NCI-H2196 treated with DMSO at 0.1 percent for 48 hours (cell line): ENCODE measurements around the gene MT1A.

ENCODE experiments used
- DNase-seq: peaks from one replicate; lab custom pipeline; 2025; ENCODE audit not compliant: unreplicated experiment; lab: John Stamatoyannopoulos, UW

MT1A gene

DNA sequence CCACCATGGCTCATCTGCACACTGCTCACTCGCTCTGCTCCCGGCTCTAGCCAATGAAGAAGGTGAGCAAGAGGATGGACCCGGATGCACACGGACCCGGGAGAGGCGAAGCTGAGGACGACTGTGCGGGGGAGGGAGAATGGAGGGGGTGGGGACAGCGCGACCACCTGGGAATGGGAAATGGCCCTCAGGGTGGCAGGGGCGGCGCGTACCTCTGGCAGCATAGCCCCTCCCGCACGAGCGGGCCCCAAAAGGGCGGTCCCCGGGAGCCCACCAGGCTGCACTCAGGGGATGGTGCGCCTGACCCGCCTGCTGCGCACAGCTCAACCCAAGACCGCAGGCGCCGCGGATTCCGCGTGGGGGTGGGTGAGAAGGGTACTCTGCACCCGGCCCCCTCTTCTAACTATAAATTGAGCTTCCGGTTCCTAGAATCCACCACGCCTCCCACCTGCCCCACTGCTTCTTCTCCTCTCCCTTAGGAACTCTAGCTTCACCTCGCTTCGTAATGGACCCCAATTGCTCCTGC lies 37.3 kb downstream of the MT1A start:
- no peak for DNase-seq

DNA sequence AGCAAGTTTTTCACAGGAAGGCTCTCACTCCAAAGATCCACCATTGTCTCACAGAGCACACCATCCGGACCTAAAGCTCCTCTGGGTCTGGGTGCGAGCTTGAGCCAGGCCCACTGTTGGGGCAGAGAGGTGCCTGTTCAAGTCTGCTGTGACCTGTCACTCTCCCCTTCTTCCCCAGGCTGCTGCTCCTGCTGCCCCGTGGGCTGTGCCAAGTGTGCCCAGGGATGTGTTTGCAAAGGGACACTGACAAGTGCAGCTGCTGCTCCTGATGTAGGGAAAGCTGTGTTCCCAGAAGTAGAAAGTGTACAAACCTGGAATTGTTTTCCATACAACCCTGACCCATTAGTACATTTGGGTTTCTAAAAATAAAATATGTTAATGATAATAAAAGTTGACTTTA lies 39.0 kb downstream of the MT1A start:
- DNase-seq = no peak

DNA sequence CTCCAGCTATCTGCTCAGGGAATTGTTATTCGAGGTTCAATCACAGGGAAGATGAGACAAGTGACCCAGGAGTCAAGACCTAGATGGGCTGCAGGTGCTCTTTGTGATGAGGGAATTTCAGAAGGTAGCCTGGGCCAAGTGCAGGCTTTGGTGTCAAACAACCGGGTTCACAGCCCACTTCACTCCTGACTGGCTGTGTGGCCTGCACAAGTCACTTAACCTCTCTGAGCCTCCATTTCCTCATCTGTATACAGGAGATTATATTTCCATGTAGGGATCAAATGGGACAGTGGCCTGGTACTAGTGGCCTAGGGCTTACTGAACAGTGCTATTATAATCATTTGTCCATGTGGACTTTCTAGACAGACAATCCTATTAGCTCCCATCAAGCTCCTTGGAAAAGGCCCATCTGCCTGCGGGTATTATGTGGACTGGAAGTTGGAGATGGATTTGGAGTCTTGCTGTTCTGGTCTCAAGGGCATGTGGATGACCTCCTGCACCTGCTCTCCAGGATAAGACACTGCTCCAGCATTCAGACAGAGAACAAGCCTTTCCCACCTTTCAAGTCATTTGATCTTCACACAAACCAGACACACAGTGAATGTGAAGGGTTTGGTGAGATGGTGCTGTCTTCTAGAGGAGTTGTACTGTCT lies 40.7 kb downstream of the MT1A start:
- DNase-seq = no peak

DNA sequence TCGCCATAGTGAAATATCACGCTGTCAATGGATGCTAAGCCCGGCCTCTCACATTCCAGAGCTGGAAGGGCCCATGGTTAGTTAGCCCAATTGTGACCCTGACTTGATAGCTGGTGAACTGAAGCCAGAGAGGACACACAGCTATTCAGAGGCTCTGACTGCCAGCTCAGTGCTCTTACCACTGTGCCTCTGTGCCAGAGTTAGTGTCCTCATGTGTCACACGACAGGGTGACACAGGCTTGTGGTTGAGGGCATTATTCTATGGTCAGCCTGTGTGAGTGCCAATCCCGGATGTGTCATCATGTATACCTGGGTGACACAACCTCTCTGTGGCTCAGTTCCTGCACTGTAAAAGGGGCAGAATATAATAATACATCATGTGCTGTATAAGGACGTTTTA lies 41.4 kb downstream of the MT1A start:
- DNase-seq = no peak

DNA sequence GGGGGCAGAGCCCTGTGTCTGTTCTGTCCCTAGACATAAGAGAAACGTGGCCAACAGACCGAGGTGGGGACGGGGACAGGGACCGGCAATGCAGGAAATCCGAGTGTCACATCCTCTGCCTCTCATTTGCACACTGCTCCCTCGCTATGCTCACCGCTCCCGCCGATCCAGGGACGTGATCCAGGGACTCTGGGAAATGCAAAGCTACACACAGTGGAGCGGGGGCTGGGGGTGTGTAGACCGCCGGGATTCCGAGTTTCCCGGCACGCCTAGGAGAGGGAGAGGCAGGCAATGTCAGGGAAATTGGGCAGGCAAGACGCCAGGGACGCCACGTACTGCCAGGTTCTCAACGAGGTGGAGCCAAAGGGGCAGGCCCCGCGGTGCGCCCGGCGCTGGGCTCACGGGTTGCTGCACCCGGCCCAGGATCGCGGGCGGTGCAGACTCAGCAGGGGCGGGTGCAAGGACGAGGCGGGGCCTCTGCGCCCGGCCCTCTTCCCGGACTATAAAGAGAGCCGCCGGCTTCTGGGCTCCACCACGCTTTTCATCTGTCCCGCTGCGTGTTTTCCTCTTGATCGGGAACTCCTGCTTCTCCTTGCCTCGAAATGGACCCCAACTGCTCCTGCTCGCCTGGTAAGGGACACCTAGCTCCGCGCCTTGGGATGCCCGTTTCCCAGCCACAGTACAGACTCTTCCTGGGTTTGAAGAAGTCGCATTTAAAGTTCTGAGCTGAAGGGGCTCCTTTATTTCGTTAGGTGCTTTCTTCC lies 43.7 kb downstream of the MT1A start, which contains the start of gene MT1X:
TSS of gene MT1X (plus strand) at position 532 of the 764 bp plus-strand sequence. CDS start at position 603, 71 bp downstream.
- peak; percentile 56 for DNase-seq

DNA sequence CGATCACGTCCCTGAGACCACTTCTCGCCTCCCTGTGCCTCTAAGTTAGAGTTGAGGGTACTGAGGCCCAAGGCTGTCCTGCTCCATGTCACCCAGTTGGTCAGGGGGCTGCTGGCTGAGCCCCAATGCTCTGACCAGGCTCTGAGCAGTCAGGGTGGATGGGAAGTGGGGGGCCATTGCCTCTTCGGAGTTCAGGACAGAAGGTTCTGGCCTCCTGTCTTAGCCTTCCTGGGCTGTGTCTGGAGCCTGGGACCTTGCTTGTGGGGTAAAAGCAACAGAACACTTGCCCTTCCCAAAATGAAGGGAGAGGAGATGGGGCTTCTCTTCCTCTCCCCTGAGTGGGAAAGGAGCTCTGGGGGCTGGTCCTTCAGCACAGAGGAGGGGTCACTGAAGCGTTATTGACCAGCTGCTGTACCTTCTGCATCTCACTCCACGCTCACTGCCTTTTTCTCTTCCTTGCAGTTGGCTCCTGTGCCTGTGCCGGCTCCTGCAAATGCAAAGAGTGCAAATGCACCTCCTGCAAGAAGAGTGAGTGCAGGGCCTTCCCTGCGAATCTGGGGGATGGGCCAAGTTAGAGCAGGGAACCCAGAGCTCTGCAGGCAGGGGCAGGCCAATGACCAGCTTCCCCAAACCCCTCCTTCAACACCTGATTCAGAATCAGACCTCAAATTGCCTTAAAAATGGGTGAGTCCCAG lies 44.4 kb downstream of the MT1A start:
- no peak for DNase-seq

DNA sequence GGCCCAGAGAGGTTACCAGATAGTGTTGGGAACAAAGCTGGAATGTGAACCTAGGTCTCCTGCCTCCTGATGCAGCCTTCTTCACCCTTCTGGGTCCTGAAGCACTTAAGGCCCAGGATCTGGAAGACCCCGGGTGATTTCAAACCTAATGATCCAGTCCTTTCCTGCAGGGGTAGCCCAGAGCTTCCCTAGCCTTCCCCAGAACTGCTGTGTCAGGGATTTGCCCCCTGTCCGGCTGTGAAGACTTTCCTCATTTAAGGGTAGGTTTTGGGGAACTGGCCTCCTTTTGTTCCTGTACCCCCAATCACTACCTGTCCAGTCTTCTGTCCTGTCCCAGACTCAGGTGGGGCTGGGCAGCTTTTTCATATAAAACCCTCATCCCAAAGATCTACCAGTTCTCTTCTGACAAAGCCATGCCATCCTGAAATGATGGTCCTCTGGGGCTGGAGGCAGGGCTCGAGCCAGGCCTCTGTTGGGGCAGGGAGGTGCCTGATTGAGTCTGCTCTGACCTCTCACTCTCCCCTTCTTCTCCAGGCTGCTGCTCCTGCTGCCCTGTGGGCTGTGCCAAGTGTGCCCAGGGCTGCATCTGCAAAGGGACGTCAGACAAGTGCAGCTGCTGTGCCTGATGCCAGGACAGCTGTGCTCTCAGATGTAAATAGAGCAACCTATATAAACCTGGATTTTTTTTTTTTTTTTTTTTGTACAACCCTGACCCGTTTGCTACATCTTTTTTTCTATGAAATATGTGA lies 45.1 kb downstream of the MT1A start:
- DNase-seq = no peak

DNA sequence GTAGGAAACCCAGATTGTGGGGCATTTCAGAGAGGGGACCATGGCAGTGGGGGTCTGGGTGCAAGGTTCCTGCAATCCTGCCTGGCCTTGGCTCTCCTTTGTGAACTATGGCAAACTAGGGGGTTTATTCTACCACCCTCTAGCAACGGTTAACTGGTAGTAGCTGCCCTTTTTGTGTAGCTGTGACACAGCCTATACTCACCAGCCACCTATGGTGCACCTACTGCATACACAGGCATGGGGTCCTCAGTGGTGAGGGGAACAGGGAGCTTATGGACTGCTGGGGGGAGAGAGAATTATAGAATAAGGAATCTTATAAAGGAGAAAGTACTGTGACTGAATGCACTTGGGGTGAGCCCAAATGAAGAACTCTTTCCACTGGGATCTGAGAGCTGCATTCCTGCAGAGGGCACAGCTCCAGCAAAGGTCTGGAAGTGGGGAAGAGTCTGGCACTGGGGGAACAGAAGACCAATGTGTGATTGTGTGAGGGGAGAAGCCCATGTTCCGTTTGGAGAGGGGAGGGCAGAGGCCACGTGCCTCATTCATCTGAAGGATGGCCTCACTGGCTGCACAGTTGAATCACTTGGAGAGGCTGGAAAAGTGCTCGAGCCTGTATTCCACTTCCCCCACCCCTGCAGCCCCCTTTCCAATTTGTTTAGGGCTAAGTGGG lies 45.9 kb downstream of the MT1A start:
- DNase-seq = no peak

DNA sequence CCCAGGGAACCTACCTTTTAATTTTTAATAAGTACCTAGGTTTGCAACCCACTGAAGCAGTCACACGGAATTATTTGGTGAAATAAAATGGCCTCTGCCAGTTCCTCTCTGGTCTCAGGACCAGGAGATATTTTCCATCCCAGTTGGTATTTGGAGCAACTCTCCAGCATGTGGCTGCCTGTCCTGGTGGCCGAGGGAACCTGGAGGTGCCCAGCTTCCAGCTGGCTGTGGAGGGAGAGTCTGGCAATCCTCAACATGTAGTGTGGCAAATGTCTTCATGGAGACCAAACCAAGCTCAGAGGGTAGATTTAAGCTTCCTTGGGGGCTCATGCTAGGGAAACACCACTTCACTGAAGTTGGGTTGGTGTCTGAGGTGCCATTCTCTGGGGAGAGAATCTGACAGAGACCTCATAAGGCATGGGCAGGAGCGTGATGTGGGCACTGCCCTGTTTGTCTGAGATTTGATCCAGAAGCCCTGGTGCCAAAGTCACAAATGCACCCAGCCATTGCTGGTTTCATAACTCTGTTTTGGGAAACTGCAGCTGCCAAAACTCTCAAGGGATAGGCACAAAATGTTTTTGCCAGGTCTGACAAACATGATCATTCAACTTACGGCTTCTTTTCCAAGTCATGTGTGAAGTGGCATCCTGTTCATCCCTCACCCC lies 46.6 kb downstream of the MT1A start:
- no peak for DNase-seq

DNA sequence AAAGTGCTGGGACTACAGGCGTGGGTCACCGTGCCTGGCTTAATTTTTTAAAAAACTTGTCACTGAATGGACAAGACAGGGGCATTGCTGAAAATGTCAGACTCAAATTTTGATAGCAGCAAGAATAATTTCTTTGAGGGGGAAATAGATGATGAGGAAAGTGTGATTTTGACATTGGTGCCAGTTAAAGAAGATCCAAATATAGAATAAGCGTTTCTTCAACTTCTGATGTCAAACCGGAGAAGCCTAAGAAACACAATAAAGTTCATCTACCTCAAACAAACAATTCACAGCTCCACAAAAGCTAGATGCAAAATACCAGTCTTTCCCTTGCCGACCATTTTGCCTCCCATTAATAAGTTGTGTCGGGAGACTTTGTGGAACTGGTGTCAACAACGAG lies 48.3 kb downstream of the MT1A start:
- DNase-seq = no peak

DNA sequence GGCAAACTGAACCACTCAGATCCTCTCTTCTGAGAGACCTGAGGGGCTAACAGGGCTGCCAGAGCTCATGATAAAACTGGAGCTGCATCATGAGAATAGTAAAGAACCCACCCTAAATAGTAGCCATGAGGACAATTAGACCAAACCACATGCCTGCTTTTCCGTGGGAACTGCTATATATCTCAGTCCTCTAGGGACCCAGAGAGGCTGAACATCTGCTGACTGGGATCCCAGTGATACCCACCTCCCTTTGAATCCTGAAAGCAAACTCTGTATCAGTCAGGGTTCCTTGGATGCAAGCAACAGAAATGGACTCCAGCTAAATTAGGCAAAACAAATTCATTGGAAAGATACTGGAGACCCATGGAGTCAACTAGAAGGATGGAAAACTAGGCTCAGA lies 50.3 kb downstream of the MT1A start:
- DNase-seq = no peak

DNA sequence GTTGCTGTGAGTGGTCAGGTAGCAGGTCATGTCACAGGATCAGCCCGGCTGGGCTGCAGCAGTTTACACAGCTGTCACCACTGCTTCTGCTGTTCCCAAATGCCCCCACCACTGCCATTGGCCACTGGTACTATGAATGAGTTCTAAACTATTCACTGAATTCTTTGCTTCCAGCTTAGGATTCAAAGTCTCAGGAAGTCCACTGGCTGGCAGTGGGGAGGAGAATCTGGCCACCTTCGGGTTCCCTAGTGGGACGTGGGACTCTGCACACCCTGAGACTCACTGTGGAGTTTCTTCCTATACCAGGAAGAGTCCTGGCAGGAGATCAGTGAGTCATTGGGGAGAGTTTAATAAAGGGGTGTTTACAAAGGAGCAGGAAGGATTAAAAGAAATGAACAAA lies 50.7 kb downstream of the MT1A start:
- no peak for DNase-seq
